Anterior cingulate cortex (tissue), 58 donors: ENCODE measurements around the gene CDK10.
A peak's percentile ranks its signal among the peaks of the same experiment; 100 is the strongest.
"Not testable (repeated sequence)": the region's sequence is repeated elsewhere in the genome, so short reads cannot be mapped to it uniquely, and the experiment has no call there.

Experiments
- DNase-seq, 58 donors: peaks; one replicate each; lab custom pipeline; 2025; lab: John Stamatoyannopoulos, UW

The CDK10 gene

GRCh38 chr16:89667000-89667399 lies 19.5 kb upstream of the CDK10 start:
- DNase-seq, result peak in 18 of 58 donors; percentile 2 to 66 (median 29)

- no peak for DNase-seq
These were observed 18.9 kb upstream of the CDK10 start for GRCh38 chr16:89667633-89668032.

GRCh38 chr16:89668790-89669158 lies 17.7 kb upstream of the CDK10 start:
- no peak for DNase-seq

- DNase-seq, result no peak
These were observed 16.7 kb upstream of the CDK10 start for GRCh38 chr16:89669755-89670154.

- no peak for DNase-seq
These were observed 15.7 kb upstream of the CDK10 start for GRCh38 chr16:89670496-89671431.

GRCh38 chr16:89671565-89671964 lies 14.9 kb upstream of the CDK10 start:
- DNase-seq, result not testable (repeated sequence)

- no peak for DNase-seq
These were observed 14.1 kb upstream of the CDK10 start for GRCh38 chr16:89672177-89672941.

GRCh38 chr16:89678258-89678657 lies 8.2 kb upstream of the CDK10 start:
- DNase-seq, result no peak

GRCh38 chr16:89685916-89686315 lies 573 bp upstream of the CDK10 start:
- no peak for DNase-seq

- peak in 2 of 58 donors; percentile 59 to 73 for DNase-seq
These were observed 827 bp downstream of the CDK10 start for GRCh38 chr16:89687092-89687940.

- DNase-seq, result no peak
These were observed 1.9 kb downstream of the CDK10 start for GRCh38 chr16:89688395-89688794.

GRCh38 chr16:89689142-89689541 lies 2.7 kb downstream of the CDK10 start:
- no peak for DNase-seq

- not testable (repeated sequence) for DNase-seq
These were observed 3.1 kb downstream of the CDK10 start for GRCh38 chr16:89689621-89690020.

- no peak for DNase-seq
These were observed 4.0 kb downstream of the CDK10 start for GRCh38 chr16:89690392-89690901.

GRCh38 chr16:89691231-89691985 lies 4.9 kb downstream of the CDK10 start:
- no peak for DNase-seq

- no peak for DNase-seq
These were observed 5.6 kb downstream of the CDK10 start for GRCh38 chr16:89691986-89692569.

- DNase-seq, result no peak
These were observed 6.8 kb downstream of the CDK10 start for GRCh38 chr16:89693289-89693731.

- no peak for DNase-seq
These were observed 7.7 kb downstream of the CDK10 start for GRCh38 chr16:89693931-89694783.
